Transverse colon (tissue), 4 donors: ENCODE data around the gene LSM8. TPM values are rescaled to one million over a fixed set of nuclear protein-coding genes. Genes with fewer than 3 reads are reported as not detected.

Experiments used
- DNase-seq: peaks from one replicate; pipeline ENCODE4 v3.0.0-alpha.2; 2019
- H3K27ac ChIP-seq, 4 donors: fragments of 200-600 bp; sonication (generic); 2 replicates each; pipeline ENCODE4 v1.5.1; 2016 to 2018; ENCODE audit warnings: inconsistent platforms in 4 of 4
- H3K27me3 ChIP-seq: fragments of 200-600 bp; sonication (generic); 2 replicates; pipeline ENCODE4 v1.5.1; 2017; ENCODE audit warnings: inconsistent platforms
- H3K36me3 ChIP-seq, 4 donors: fragments of 200-600 bp; sonication (generic); 2 replicates each; pipeline ENCODE4 v1.5.1; 2017 to 2019; ENCODE audit warnings: inconsistent platforms in 4 of 4
- H3K4me1 ChIP-seq, 4 donors: fragments of 200-600 bp; sonication (generic); 2 replicates each; pipeline ENCODE4 v1.5.1; 2017 to 2020; ENCODE audit warnings: inconsistent platforms in 4 of 4
- H3K4me3 ChIP-seq, 4 donors: fragments of 200-600 bp; sonication (generic); 1 replicate in 1 of 4; 2 replicates in 3 of 4; pipeline versions ENCODE4 v1.5.1 to v1.6.1; 2017 to 2019; ENCODE audit warnings: inconsistent platforms in 4 of 4
- H3K9me3 ChIP-seq, 2 donors: fragments of 200-600 bp; sonication (generic); 2 replicates each; pipeline ENCODE4 v1.5.1; 2017 to 2019; ENCODE audit warnings: inconsistent platforms in 2 of 2
- EP300 ChIP-seq: sonication (generic); formaldehyde crosslinking; IDR thresholded peaks from one replicate; pipeline ENCODE4 v1.6.1; 2017; ENCODE audit warnings: antibody characterized with exemption, low read depth
- POLR2A ChIP-seq: fragments of 450-650 bp; IDR thresholded peaks from one replicate; pipeline ENCODE4 v1.6.1; 2016; ENCODE audit warnings: antibody characterized with exemption, mild to moderate bottlenecking, moderate library complexity
- POLR2AphosphoS5 ChIP-seq, 3 donors: sonication (generic); formaldehyde crosslinking; IDR thresholded peaks; one replicate each; pipeline ENCODE4 v1.6.1; 2016; ENCODE audit warnings: antibody characterized with exemption in 3 of 3
- WGBS, 2 donors: methylation state at CpG; one replicate each; pipeline ENCODE4 v1.1.5; 2018; ENCODE audit warnings: low coverage in 1 of 2; 5-methylcytosine and 5-hydroxymethylcytosine counted together
- in situ Hi-C, 4 donors: fragments of 200-750 bp; cut with MboI; loops; one replicate each; pipeline versions ENCODE4 v1.15.0 to v1.15.1; 2017; ENCODE audit warnings: low sequenced_read_pairs in 3 of 4, low pct_ligation_motif_present in 1 of 4, low pct_unique_long_range_greater_than_20kb in 1 of 4
- intact Hi-C: fragments of 100-400 bp; cut with DNase I; formaldehyde crosslinking; loops from one replicate; pipeline ENCODE4 v1.15.1; 2023; ENCODE audit warnings: low total_unique reads
- total RNA-seq, 4 donors: library from RNA; depleted of rRNA; stranded (reverse); fragments of >200 nt; gene quantifications; one replicate each; pipeline ENCODE4 v1.1.0, GENCODE V29; 2016
- TF ChIP-seq, protein P1 (sequence below), 5 experiments: fragments of 200-600 bp in 3 of 5; fragments of 450-650 bp in 2 of 5; sonication (generic) in 3 of 5; IDR thresholded peaks; 1 replicate in 2 of 5; 2 replicates in 3 of 5; pipeline ENCODE4 v1.5.1; 2016 to 2017; ENCODE audit warnings: antibody characterized with exemption in 5 of 5, inconsistent platforms in 3 of 5, mild to moderate bottlenecking in 2 of 5, moderate library complexity in 1 of 5

The LSM8 gene
- total RNA-seq, 4 donors from 2014 or later, result 6.4 to 43.8 (median 19.3) TPM

DNA sequence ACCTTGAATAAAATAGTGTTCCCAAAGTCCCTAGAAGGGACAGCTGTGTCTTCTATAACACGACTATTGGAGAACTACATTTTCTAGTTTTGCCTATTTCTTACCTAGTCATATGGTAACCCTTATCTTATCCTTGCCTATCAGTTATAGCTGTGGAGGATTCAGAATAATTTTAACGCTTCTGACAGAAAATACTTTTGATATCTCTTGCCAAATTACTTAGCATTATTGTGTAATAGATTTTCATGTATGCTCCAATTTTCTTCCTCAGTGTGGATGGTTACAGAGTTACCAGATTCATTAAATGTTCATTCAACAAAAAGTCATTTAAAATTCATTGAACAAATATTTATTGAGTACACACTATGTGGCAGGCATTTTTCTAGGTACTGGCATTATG, 34.6 kb upstream of the LSM8 start:
- Histone ChIP-seq H3K27me3 (no peaks in the 10 kb centered on the region), H3K4me3 (no peak overlapping the region), H3K36me3 (no peaks in the 10 kb centered on the region), H3K4me1 (no peaks in the 10 kb centered on the region), H3K9me3 (no peaks in the 10 kb centered on the region), H3K27ac (no peak overlapping the region)
- 70 to 89% methylated on average over 2 of the region's 2 CpGs for WGBS, 2 donors
- in situ Hi-C loops, result no loop called here
- TF ChIP-seq, protein P1, sequence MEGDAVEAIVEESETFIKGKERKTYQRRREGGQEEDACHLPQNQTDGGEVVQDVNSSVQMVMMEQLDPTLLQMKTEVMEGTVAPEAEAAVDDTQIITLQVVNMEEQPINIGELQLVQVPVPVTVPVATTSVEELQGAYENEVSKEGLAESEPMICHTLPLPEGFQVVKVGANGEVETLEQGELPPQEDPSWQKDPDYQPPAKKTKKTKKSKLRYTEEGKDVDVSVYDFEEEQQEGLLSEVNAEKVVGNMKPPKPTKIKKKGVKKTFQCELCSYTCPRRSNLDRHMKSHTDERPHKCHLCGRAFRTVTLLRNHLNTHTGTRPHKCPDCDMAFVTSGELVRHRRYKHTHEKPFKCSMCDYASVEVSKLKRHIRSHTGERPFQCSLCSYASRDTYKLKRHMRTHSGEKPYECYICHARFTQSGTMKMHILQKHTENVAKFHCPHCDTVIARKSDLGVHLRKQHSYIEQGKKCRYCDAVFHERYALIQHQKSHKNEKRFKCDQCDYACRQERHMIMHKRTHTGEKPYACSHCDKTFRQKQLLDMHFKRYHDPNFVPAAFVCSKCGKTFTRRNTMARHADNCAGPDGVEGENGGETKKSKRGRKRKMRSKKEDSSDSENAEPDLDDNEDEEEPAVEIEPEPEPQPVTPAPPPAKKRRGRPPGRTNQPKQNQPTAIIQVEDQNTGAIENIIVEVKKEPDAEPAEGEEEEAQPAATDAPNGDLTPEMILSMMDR (IDR thresholded peaks at IDR 0.05), result no peak
- no peak for TF ChIP-seq POLR2A
- TF ChIP-seq EP300, result no peak
- no peak for TF ChIP-seq POLR2AphosphoS5 (IDR thresholded peaks at IDR 0.05)
- no peak for DNase-seq
- intact Hi-C loops, result no loop called here

DNA sequence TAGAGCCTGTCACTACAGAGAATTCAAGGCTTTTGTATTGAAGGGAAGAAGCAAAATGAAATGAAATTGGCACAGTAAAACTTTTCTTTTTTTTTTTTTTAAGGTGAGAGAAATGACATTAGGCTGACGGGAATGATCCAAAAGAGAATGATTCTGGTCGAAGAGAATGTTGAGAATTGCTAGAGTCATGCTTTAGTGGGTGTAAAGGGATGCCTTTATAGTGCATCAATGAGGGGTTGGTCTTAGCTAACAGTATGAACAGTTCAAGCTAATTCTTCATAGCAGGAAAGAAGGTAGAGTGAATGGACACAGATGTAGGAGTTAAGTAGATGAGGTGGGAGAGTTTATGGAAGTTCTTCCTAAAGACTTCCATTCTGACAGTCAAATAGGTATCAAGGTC, 32.3 kb upstream of the LSM8 start:
- WGBS, 2 donors, result 82 to 86% methylated on average over 2 of the region's 2 CpGs
- H3K4me1 ChIP-seq, result no peaks in the 10 kb centered on the region
- H3K36me3 ChIP-seq, result no peaks in the 10 kb centered on the region
- DNase-seq, result no peak
- H3K9me3 ChIP-seq, result no peaks in the 10 kb centered on the region
- in situ Hi-C loops (no loop called here), intact Hi-C loops (no loop called here)
- no peak overlapping the region for H3K27ac ChIP-seq
- H3K4me3 ChIP-seq, result no peak overlapping the region
- no peaks in the 10 kb centered on the region for H3K27me3 ChIP-seq
- TF ChIP-seq EP300, result no peak
- no peak for TF ChIP-seq POLR2A
- TF ChIP-seq, protein P1 (IDR thresholded peaks at IDR 0.05), result no peak

DNA sequence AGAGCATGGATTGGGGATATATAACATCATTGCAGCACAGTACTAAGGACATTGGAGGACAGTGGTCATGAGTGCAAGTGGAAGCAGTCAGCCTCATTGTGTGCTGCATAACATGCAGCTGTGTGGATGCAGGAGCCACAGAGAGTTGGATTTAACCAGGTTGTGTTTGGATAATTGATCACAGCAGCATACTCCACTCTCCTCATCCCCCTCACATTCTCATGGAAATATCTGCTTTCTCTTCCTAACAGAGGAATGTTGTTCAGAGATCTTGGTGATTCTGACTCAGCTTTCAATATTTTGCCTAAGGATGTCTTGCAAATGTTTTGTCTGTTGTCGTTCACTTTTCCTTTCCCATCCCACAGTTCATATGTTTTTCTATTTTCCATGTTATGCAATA, 31.8 kb upstream of the LSM8 start:
- 69 to 77% methylated on average over 1 of the region's 1 CpG for WGBS, 2 donors
- in situ Hi-C loops, result no loop called here

DNA sequence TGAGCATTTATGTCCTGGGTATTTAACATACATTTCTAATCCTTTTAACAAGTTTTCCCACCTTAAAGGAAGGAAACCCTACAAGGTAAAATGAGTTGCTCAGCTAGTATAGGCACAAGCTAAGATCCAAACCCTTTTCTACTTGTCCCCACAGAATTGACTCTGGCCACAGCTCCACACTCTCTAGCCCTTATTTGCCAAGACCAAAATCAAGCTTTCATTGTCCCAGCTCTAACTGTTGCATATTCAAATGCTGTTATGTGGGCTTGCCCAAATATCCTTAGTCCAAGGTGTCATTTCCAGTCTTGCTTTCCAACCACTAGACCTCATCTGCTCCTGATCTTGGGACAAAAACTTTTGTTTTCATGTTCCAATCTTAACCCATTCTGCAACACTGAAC, 31.3 kb upstream of the LSM8 start:
- Histone ChIP-seq H3K4me3 (no peak overlapping the region), H3K27ac (no peak overlapping the region), H3K27me3 (no peaks in the 10 kb centered on the region), H3K36me3 (no peaks in the 10 kb centered on the region), H3K4me1 (no peaks in the 10 kb centered on the region), H3K9me3 (no peaks in the 10 kb centered on the region)
- TF ChIP-seq, protein P1 (IDR thresholded peaks at IDR 0.05), result no peak
- TF ChIP-seq POLR2A (no peak), EP300 (no peak), POLR2AphosphoS5 (IDR thresholded peaks at IDR 0.05) (no peak)
- no peak for DNase-seq
- intact Hi-C loops (no loop called here), in situ Hi-C loops (no loop called here)

More for the DNA sequence above, 31.8 kb upstream of the LSM8 start:
- H3K4me3 ChIP-seq, result no peak overlapping the region
- no peaks in the 10 kb centered on the region for H3K36me3 ChIP-seq
- intact Hi-C loops, result no loop called here
- no peaks in the 10 kb centered on the region for H3K27me3 ChIP-seq
- no peak overlapping the region for H3K27ac ChIP-seq
- DNase-seq, result no peak
- no peaks in the 10 kb centered on the region for H3K4me1 ChIP-seq
- TF ChIP-seq POLR2A, result no peak
- TF ChIP-seq EP300, result no peak
- TF ChIP-seq POLR2AphosphoS5 (IDR thresholded peaks at IDR 0.05), result no peak
- TF ChIP-seq, protein P1 (IDR thresholded peaks at IDR 0.05), result no peak
- H3K9me3 ChIP-seq, result no peaks in the 10 kb centered on the region
